Ovary (tissue), 3 donors: ENCODE results near the gene COASY.

Experiments
- EP300 ChIP-seq: sonication (generic); formaldehyde crosslinking; IDR thresholded peaks from one replicate; pipeline ENCODE4 v1.6.1; 2017; ENCODE audit warnings: antibody characterized with exemption
- POLR2A ChIP-seq: fragments of 450-650 bp; IDR thresholded peaks from one replicate; pipeline ENCODE4 v1.6.1; 2017; ENCODE audit warnings: antibody characterized with exemption, mild to moderate bottlenecking, moderate library complexity
- TF ChIP-seq, protein P1 (sequence below), 3 donors: fragments of 450-650 bp in 2 of 3; fragments of 200-600 bp in 1 of 3; IDR thresholded peaks; one replicate each; pipeline versions ENCODE4 v1.5.1 to v1.8.0; 2016 to 2022; ENCODE audit warnings: antibody characterized with exemption in 3 of 3, mild to moderate bottlenecking in 1 of 3
- donor health status: DM: no; HTN: no; CAD: no.

DNA sequence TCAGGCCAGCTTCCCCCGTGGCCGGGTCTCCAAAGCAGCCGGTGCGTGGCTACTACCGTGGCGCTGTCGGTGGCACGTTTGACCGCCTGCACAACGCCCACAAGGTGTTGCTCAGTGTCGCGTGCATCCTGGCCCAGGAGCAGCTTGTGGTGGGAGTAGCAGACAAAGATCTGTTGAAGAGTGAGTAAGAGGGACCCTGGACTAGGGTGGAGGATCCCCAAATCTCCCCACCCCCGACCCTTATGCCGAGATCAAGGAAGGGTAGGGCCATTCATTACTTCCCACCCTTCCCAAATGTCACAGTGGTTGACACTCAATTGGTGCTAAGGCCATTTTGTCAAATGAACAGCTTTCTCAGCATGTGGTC, 1.2 kb downstream of the COASY start:
- TF ChIP-seq, protein P1, sequence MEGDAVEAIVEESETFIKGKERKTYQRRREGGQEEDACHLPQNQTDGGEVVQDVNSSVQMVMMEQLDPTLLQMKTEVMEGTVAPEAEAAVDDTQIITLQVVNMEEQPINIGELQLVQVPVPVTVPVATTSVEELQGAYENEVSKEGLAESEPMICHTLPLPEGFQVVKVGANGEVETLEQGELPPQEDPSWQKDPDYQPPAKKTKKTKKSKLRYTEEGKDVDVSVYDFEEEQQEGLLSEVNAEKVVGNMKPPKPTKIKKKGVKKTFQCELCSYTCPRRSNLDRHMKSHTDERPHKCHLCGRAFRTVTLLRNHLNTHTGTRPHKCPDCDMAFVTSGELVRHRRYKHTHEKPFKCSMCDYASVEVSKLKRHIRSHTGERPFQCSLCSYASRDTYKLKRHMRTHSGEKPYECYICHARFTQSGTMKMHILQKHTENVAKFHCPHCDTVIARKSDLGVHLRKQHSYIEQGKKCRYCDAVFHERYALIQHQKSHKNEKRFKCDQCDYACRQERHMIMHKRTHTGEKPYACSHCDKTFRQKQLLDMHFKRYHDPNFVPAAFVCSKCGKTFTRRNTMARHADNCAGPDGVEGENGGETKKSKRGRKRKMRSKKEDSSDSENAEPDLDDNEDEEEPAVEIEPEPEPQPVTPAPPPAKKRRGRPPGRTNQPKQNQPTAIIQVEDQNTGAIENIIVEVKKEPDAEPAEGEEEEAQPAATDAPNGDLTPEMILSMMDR (IDR thresholded peaks at IDR 0.05), result no peak
- TF ChIP-seq EP300, result no peak
- TF ChIP-seq POLR2A, result no peak
